ENCODE measurements around the gene FOXK2.

- TF ChIP-seq EZH2 (IDR thresholded peaks at IDR 0.05) = no peak
- TF ChIP-seq POLR2AphosphoS5 (IDR thresholded peaks at IDR 0.05; ENCODE audit: borderline replicate concordance, low read depth, low read length) = no peak
Measured at GRCh38 chr17:82524540-82524939, 5.0 kb downstream of the FOXK2 start.
